Upper lobe of left lung (tissue), 4 donors: ENCODE measurements around the gene CADPS.

Experiments used
- POLR2A ChIP-seq, 4 donors: fragments of 450-650 bp; IDR thresholded peaks; one replicate each; pipeline ENCODE4 v1.5.1; 2016 to 2017; ENCODE audit warnings: antibody characterized with exemption in 4 of 4, mild to moderate bottlenecking in 2 of 4
- TF ChIP-seq, protein P1 (sequence below), 6 experiments: fragments of 450-650 bp in 4 of 6; fragments of 200-600 bp in 2 of 6; sonication (generic) in 2 of 6; IDR thresholded peaks; one replicate each; pipeline ENCODE4 v1.5.1; 2016 to 2019; ENCODE audit warnings: antibody characterized with exemption in 6 of 6

GRCh38 chr3:62414786-62415185 lies 460.4 kb downstream of the CADPS start:
- TF ChIP-seq POLR2A (IDR thresholded peaks at IDR 0.05), result no peak
- TF ChIP-seq, protein P1, sequence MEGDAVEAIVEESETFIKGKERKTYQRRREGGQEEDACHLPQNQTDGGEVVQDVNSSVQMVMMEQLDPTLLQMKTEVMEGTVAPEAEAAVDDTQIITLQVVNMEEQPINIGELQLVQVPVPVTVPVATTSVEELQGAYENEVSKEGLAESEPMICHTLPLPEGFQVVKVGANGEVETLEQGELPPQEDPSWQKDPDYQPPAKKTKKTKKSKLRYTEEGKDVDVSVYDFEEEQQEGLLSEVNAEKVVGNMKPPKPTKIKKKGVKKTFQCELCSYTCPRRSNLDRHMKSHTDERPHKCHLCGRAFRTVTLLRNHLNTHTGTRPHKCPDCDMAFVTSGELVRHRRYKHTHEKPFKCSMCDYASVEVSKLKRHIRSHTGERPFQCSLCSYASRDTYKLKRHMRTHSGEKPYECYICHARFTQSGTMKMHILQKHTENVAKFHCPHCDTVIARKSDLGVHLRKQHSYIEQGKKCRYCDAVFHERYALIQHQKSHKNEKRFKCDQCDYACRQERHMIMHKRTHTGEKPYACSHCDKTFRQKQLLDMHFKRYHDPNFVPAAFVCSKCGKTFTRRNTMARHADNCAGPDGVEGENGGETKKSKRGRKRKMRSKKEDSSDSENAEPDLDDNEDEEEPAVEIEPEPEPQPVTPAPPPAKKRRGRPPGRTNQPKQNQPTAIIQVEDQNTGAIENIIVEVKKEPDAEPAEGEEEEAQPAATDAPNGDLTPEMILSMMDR (IDR thresholded peaks at IDR 0.05), result no peak
